NCI-H146 treated with DMSO at 0.1 percent for 48 hours (cell line): Measurements from ENCODE around the gene PHF11.
"Not testable (repeated sequence)": the region's sequence is repeated elsewhere in the genome, so short reads cannot be mapped to it uniquely, and the experiment has no call there.

Experiments used
- DNase-seq: peaks from one replicate; lab custom pipeline; 2025; ENCODE audit not compliant: unreplicated experiment; lab: John Stamatoyannopoulos, UW

PHF11 gene

GRCh38 chr13:49543656-49544055 lies 47.9 kb downstream of the PHF11 start:
- no peak for DNase-seq

GRCh38 chr13:49545661-49546060 lies 49.9 kb downstream of the PHF11 start:
- no peak for DNase-seq

GRCh38 chr13:49546561-49546960 lies 50.8 kb downstream of the PHF11 start:
- no peak for DNase-seq

- DNase-seq: no peak
Observed at GRCh38 chr13:49549289-49549688, 53.5 kb downstream of the PHF11 start.

- no peak for DNase-seq
Observed at GRCh38 chr13:49550942-49551644, 55.3 kb downstream of the PHF11 start.

GRCh38 chr13:49553888-49554287 lies 58.1 kb downstream of the PHF11 start:
- DNase-seq: no peak

GRCh38 chr13:49554387-49554786 lies 58.6 kb downstream of the PHF11 start:
- DNase-seq: no peak

GRCh38 chr13:49559006-49559405 lies 63.3 kb downstream of the PHF11 start:
- no peak for DNase-seq

- peak; percentile 51 for DNase-seq
Observed at GRCh38 chr13:49560270-49561061, 64.7 kb downstream of the PHF11 start.

GRCh38 chr13:49561062-49561410 lies 65.3 kb downstream of the PHF11 start:
- DNase-seq: no peak

GRCh38 chr13:49563516-49563915 lies 67.8 kb downstream of the PHF11 start:
- DNase-seq: no peak

GRCh38 chr13:49565461-49565860 lies 69.7 kb downstream of the PHF11 start:
- not testable (repeated sequence) for DNase-seq

GRCh38 chr13:49566461-49566860 lies 70.7 kb downstream of the PHF11 start:
- DNase-seq: no peak

- no peak for DNase-seq
Observed at GRCh38 chr13:49567491-49567890, 71.7 kb downstream of the PHF11 start.

GRCh38 chr13:49569993-49570689 lies 74.4 kb downstream of the PHF11 start:
- no peak for DNase-seq

GRCh38 chr13:49571299-49572240 lies 75.8 kb downstream of the PHF11 start:
- DNase-seq: no peak
